Mucosa of stomach (tissue), 1 donor: ENCODE data around the gene PDCL2.
"Not testable (repeated sequence)": the region's sequence is repeated elsewhere in the genome, so short reads cannot be mapped to it uniquely, and the experiment has no call there.

Experiments
- H3K27me3 ChIP-seq: one replicate; pipeline ENCODE4 v1.7.0; 2013; ENCODE audit warnings: mild to moderate bottlenecking, low read length; ENCODE audit not compliant: control insufficient read depth, insufficient read depth
- H3K36me3 ChIP-seq: one replicate; pipeline ENCODE4 v1.7.0; 2013; ENCODE audit warnings: low read length; ENCODE audit not compliant: control insufficient read depth, insufficient read depth
- H3K4me1 ChIP-seq: one replicate; pipeline ENCODE4 v1.7.0; 2013; ENCODE audit warnings: mild to moderate bottlenecking, low read length; ENCODE audit not compliant: control insufficient read depth, insufficient read depth
- H3K4me3 ChIP-seq: one replicate; pipeline ENCODE4 v1.7.0; 2013; ENCODE audit warnings: low read length
- H3K9ac ChIP-seq: one replicate; pipeline ENCODE4 v1.7.0; 2013; ENCODE audit warnings: mild to moderate bottlenecking, low read length, moderate library complexity
- H3K9me3 ChIP-seq: one replicate; pipeline ENCODE4 v1.7.0; 2013; ENCODE audit warnings: mild to moderate bottlenecking, low read length, moderate library complexity; ENCODE audit not compliant: control insufficient read depth
- donor health status: Pancreatic carcinoma.

The PDCL2 gene

GRCh38 chr4:55592014-55592413 lies at the start of gene PDCL2:
Gene PDCL2, minus strand, starts transcription at chr4:55592245. Its CDS starts 136 bp downstream, at chr4:55592109.
- H3K36me3 ChIP-seq = no peaks in the 10 kb centered on the region
- no peaks in the 10 kb centered on the region for H3K4me1 ChIP-seq
- H3K27me3 ChIP-seq = no peaks in the 10 kb centered on the region
- no peak within 1 kb of the TSS for H3K4me3 ChIP-seq
- no peak within 1 kb of the TSS for H3K9ac ChIP-seq
- H3K9me3 ChIP-seq = no peaks in the 10 kb centered on the region

- no peaks in the 10 kb centered on the region for H3K36me3 ChIP-seq
- H3K27me3 ChIP-seq = peaks cover 4% of the 10 kb centered on the region
- H3K9ac ChIP-seq = no peak overlapping the region
- no peak overlapping the region for H3K4me3 ChIP-seq
- H3K4me1 ChIP-seq = no peaks in the 10 kb centered on the region
- no peaks in the 10 kb centered on the region for H3K9me3 ChIP-seq
Measured at GRCh38 chr4:55637272-55637820, 45.3 kb upstream of the PDCL2 start.

- no peaks in the 10 kb centered on the region for H3K4me1 ChIP-seq
- peak overlapping the region; percentile 36 for H3K9ac ChIP-seq
- H3K4me3 ChIP-seq = peak overlapping the region; percentile 9
- H3K9me3 ChIP-seq = no peaks in the 10 kb centered on the region
- no peaks in the 10 kb centered on the region for H3K36me3 ChIP-seq
- H3K27me3 ChIP-seq = peaks cover 4% of the 10 kb centered on the region
Measured at GRCh38 chr4:55636656-55636999, 44.6 kb upstream of the PDCL2 start.

- Histone ChIP-seq H3K9ac (peak within 1 kb of the TSS; percentile 36), H3K27me3 (peaks cover 4% of the 10 kb centered on the region), H3K4me3 (peak within 1 kb of the TSS; percentile 38), H3K36me3 (no peaks in the 10 kb centered on the region), H3K4me1 (no peaks in the 10 kb centered on the region), H3K9me3 (no peaks in the 10 kb centered on the region)
Measured at GRCh38 chr4:55635741-55636655, 44.0 kb upstream of the PDCL2 start, which contains the start of gene NMU. Gene NMU, minus strand, starts transcription at chr4:55636298. Its CDS starts 106 bp downstream, at chr4:55636192.

GRCh38 chr4:55635282-55635681 lies 43.2 kb upstream of the PDCL2 start:
- no peaks in the 10 kb centered on the region for H3K36me3 ChIP-seq
- H3K27me3 ChIP-seq = peaks cover 4% of the 10 kb centered on the region
- peak overlapping the region; percentile 38 for H3K4me3 ChIP-seq

GRCh38 chr4:55634417-55635128 lies 42.5 kb upstream of the PDCL2 start:
- Histone ChIP-seq H3K9me3 (no peaks in the 10 kb centered on the region), H3K27me3 (peaks cover 4% of the 10 kb centered on the region), H3K9ac (no peak overlapping the region), H3K4me3 (no peak overlapping the region), H3K4me1 (no peaks in the 10 kb centered on the region), H3K36me3 (no peaks in the 10 kb centered on the region)

More at GRCh38 chr4:55635282-55635681, 43.2 kb upstream of the PDCL2 start:
- H3K4me1 ChIP-seq = no peaks in the 10 kb centered on the region
- H3K9me3 ChIP-seq = no peaks in the 10 kb centered on the region
- peak overlapping the region; percentile 36 for H3K9ac ChIP-seq

- Histone ChIP-seq H3K36me3 (no peaks in the 10 kb centered on the region), H3K4me3 (no peak overlapping the region), H3K9ac (no peak overlapping the region), H3K9me3 (no peaks in the 10 kb centered on the region), H3K27me3 (peaks cover 4% of the 10 kb centered on the region), H3K4me1 (no peaks in the 10 kb centered on the region)
Measured at GRCh38 chr4:55633903-55634302, 41.9 kb upstream of the PDCL2 start.

GRCh38 chr4:55625835-55626234 lies 33.8 kb upstream of the PDCL2 start:
- Histone ChIP-seq H3K9ac (no peak overlapping the region), H3K4me1 (no peaks in the 10 kb centered on the region), H3K4me3 (no peak overlapping the region), H3K9me3 (no peaks in the 10 kb centered on the region), H3K36me3 (no peaks in the 10 kb centered on the region), H3K27me3 (no peaks in the 10 kb centered on the region)

GRCh38 chr4:55624063-55624462 lies 32.0 kb upstream of the PDCL2 start:
- not testable (repeated sequence) for H3K4me3 ChIP-seq, H3K36me3 ChIP-seq, H3K27me3 ChIP-seq, H3K4me1 ChIP-seq, H3K9me3 ChIP-seq, H3K9ac ChIP-seq

GRCh38 chr4:55618546-55619143 lies 26.6 kb upstream of the PDCL2 start:
- Histone ChIP-seq H3K4me3 (no peak overlapping the region), H3K27me3 (no peaks in the 10 kb centered on the region), H3K9ac (no peak overlapping the region), H3K4me1 (no peaks in the 10 kb centered on the region), H3K9me3 (no peaks in the 10 kb centered on the region), H3K36me3 (no peaks in the 10 kb centered on the region)

- Histone ChIP-seq H3K4me1 (no peaks in the 10 kb centered on the region), H3K27me3 (no peaks in the 10 kb centered on the region), H3K9me3 (no peaks in the 10 kb centered on the region), H3K4me3 (no peak overlapping the region), H3K9ac (no peak overlapping the region), H3K36me3 (no peaks in the 10 kb centered on the region)
Measured at GRCh38 chr4:55617587-55618197, 25.6 kb upstream of the PDCL2 start.
